Measurements from ENCODE around the gene PATZ1. TPM values are rescaled to one million over a fixed set of nuclear protein-coding genes. Genes with fewer than 3 reads are reported as not detected.

The PATZ1 gene
- total and polyA plus RNA-seq, 9 of the 15 experiments (the other 6 are each of a cell fraction or from before 2014, with no cell fraction given): 0.63 to 7.8 (median 4.2) TPM

DNA sequence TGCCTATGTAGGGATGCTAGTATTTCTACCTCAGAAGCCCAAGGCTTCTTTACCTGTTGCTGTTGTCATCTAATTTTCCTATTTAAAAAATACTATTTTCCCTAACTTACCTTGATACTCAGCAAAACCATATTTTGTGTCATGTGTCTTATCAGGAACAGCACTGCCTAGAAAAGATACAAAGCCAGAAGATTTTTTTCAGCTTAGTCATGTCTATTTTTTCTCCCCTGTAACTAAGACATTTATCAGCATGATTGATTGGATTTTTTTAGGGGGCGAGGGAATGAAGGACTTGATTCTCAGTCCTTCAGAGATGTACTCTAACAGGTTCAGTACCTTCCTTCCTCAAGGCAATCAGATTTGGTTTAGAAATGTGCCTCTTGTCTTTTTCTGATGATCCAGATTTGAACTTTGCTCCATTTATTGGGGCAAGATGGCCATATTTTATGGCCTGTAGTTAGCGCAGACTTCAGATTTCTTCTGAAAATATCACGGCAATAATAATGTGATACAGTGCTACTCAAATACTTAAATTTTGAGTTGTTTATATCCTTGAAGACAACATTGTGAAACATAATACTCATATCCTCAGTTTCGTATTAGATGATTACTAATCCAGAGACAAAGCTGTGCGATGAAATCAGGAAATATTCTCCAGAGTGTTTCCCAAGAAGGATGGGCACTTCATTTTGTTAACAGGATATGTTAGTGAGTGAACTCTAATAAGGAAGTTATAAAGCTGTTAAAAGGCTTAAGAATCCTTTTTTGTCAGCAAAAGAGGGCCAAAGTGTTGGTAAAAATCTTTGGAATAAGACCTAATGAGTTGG lies 50.1 kb downstream of the PATZ1 start (continued):
- TF ChIP-seq, protein P1, sequence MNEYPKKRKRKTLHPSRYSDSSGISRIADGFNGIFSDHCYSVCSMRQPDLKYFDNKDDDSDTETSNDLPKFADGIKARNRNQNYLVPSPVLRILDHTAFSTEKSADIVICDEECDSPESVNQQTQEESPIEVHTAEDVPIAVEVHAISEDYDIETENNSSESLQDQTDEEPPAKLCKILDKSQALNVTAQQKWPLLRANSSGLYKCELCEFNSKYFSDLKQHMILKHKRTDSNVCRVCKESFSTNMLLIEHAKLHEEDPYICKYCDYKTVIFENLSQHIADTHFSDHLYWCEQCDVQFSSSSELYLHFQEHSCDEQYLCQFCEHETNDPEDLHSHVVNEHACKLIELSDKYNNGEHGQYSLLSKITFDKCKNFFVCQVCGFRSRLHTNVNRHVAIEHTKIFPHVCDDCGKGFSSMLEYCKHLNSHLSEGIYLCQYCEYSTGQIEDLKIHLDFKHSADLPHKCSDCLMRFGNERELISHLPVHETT (CRISPR knock-in tag; conservative IDR thresholded peaks at IDR 0.05 in 1 of 2, IDR thresholded peaks at IDR 0.05 in 1 of 2): no peak
- TF ChIP-seq, protein P2, sequence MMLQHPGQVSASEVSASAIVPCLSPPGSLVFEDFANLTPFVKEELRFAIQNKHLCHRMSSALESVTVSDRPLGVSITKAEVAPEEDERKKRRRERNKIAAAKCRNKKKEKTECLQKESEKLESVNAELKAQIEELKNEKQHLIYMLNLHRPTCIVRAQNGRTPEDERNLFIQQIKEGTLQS (IDR thresholded peaks at IDR 0.05): peak; percentile 57; the same call in 1 of the 2 replicates
- TF ChIP-seq, protein P2 (CRISPR knock-in tag; conservative IDR thresholded peaks at IDR 0.05): no peak
- no peak for TF ChIP-seq DMBX1 (CRISPR knock-in tag; IDR thresholded peaks at IDR 0.05; ENCODE audit: borderline replicate concordance)
- TF ChIP-seq, protein P3, sequence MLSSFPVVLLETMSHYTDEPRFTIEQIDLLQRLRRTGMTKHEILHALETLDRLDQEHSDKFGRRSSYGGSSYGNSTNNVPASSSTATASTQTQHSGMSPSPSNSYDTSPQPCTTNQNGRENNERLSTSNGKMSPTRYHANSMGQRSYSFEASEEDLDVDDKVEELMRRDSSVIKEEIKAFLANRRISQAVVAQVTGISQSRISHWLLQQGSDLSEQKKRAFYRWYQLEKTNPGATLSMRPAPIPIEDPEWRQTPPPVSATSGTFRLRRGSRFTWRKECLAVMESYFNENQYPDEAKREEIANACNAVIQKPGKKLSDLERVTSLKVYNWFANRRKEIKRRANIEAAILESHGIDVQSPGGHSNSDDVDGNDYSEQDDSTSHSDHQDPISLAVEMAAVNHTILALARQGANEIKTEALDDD (IDR thresholded peaks at IDR 0.05): peak; percentile 36; the same call in 1 of the 2 replicates
- peak; percentile 91 for TF ChIP-seq ZNF316 (IDR thresholded peaks at IDR 0.05)
- TF ChIP-seq EP300 (IDR thresholded peaks at IDR 0.05; ENCODE audit: low read length): peak; percentile 76
- no peak for TF ChIP-seq CHD4 (IDR thresholded peaks at IDR 0.05; ENCODE audit: insufficient read depth, insufficient replicate concordance, low read depth, low read length, poor library complexity, severe bottlenecking)
- TF ChIP-seq KDM1A (IDR thresholded peaks at IDR 0.05): peak; percentile 46 to 65; a peak in 2 of 4 replicates
- TF ChIP-seq RFX1 (IDR thresholded peaks at IDR 0.05): peak; percentile 50; the same call in 1 of the 2 replicates
- TF ChIP-seq MAFF (IDR thresholded peaks at IDR 0.05; ENCODE audit: low read length): peak; percentile 74
- TF ChIP-seq ZNF133 (CRISPR knock-in tag; IDR thresholded peaks at IDR 0.05): no peak
- peak; percentile 80 for TF ChIP-seq NFE2 (IDR thresholded peaks at IDR 0.05; ENCODE audit: low read depth)
- TF ChIP-seq NCOR1 (IDR thresholded peaks at IDR 0.05): peak; percentile 60
- peak; percentile 71 for TF ChIP-seq MAFK (IDR thresholded peaks at IDR 0.05; ENCODE audit: low read length)
- TF ChIP-seq TCF3 (CRISPR knock-in tag; IDR thresholded peaks at IDR 0.05): peak; percentile 55
- TF ChIP-seq, protein P4, sequence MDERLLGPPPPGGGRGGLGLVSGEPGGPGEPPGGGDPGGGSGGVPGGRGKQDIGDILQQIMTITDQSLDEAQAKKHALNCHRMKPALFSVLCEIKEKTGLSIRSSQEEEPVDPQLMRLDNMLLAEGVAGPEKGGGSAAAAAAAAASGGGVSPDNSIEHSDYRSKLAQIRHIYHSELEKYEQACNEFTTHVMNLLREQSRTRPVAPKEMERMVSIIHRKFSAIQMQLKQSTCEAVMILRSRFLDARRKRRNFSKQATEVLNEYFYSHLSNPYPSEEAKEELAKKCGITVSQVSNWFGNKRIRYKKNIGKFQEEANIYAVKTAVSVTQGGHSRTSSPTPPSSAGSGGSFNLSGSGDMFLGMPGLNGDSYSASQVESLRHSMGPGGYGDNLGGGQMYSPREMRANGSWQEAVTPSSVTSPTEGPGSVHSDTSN (CRISPR knock-in tag; IDR thresholded peaks at IDR 0.05; ENCODE audit: low read depth): no peak
- TF ChIP-seq, protein P4 (tag; conservative IDR thresholded peaks at IDR 0.05; ENCODE audit: low read depth): peak; percentile 95
- TF ChIP-seq, protein P5, sequence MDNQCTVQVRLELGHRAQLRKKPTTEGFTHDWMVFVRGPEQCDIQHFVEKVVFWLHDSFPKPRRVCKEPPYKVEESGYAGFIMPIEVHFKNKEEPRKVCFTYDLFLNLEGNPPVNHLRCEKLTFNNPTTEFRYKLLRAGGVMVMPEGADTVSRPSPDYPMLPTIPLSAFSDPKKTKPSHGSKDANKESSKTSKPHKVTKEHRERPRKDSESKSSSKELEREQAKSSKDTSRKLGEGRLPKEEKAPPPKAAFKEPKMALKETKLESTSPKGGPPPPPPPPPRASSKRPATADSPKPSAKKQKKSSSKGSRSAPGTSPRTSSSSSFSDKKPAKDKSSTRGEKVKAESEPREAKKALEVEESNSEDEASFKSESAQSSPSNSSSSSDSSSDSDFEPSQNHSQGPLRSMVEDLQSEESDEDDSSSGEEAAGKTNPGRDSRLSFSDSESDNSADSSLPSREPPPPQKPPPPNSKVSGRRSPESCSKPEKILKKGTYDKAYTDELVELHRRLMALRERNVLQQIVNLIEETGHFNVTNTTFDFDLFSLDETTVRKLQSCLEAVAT (IDR thresholded peaks at IDR 0.05): no peak
- peak; percentile 57 for TF ChIP-seq CBFA2T2 (conservative IDR thresholded peaks at IDR 0.05)
- peak; percentile 54 for TF ChIP-seq MEF2A (IDR thresholded peaks at IDR 0.05; ENCODE audit: control insufficient read depth, low read depth, low read length)

All from K562 (cell line).